ENCODE data around the gene CATSPERD. TPM values are rescaled to one million over a fixed set of nuclear protein-coding genes. Genes with fewer than 3 reads are reported as not detected.

The CATSPERD gene
- total RNA-seq, 1 experiment from 2014 or later, result 0.50 TPM

- DNase-seq (ENCODE audit: low spot score), result no peak
- Mint-ChIP-seq H3K36me3 (peaks cover 52% of the 10 kb centered on the region), H3K27me3 (ENCODE audit: low read depth) (no peaks in the 10 kb centered on the region), H3K4me3 (no peak overlapping the region), H3K9me3 (no peaks in the 10 kb centered on the region), H3K27ac (peak overlapping the region; percentile 32; the same call in 1 of the 2 replicates), H3K4me1 (0 out of 2 replicates have a peak, but pooled peaks cover 3% of the 10 kb centered on the region)
- ChIA-PET POLR2A (no interaction called here), CTCF (interaction anchor here (1.9 to 2.1 kb wide), 2 partner anchors 7 to 10 kb away, joined by 7 to 8 read pairs; partner anchors contain the start of gene RPL36)
- no peak for TF ChIP-seq TCF7 (CRISPR knock-in tag; IDR thresholded peaks at IDR 0.05; ENCODE audit: low read depth)
- TF ChIP-seq ZNF121 (CRISPR knock-in tag; IDR thresholded peaks at IDR 0.05), result 0 out of 2 replicates have a peak, but pooled peaks have one; percentile 27
- ATAC-seq, result no peak
These were observed 23.2 kb upstream of the CATSPERD start for GRCh38 chr19:5697022-5697889.

DNA sequence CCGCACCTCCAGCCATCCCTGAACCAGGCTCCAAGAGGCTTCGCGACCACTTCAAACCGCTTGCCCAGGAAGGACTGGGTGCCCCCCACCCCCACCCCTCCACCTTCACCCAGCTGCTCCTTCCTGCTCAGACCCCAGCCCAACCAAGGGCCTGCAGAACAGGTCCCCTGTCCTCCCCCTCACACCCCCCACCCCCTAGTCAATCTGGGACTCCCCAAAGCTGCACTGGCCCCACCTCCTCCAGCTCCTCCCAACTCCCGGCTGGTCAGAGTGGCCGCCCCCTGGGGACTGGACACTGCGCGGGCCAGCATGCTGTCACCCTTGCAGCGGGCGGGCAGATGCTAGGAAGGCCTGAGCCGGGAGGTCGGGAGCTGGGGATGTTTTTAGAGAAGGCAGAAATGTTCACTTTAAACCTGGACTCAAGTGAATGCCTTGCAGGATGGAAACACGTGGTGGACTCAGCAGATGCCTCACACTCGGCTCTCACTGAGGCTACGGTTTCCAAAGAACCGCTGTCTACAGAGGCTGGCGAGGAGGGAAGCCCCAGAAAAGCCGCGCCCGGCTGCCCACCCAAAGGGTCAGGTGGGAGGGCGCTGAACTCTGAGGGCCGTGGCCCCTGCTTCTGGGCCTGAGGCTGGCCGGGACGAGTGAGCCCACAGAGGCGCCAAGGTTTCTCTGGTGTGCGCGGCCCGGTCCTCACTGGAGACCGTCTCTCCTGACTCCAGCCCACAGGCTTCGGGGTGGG is 22.4 kb upstream of the CATSPERD start:
- H3K4me1 Mint-ChIP-seq, result no peaks in the 10 kb centered on the region
- POLR2A ChIA-PET, result no interaction called here
- no peaks in the 10 kb centered on the region for H3K27me3 Mint-ChIP-seq (ENCODE audit: low read depth)
- no peak overlapping the region for H3K27ac Mint-ChIP-seq
- peaks cover 50% of the 10 kb centered on the region for H3K36me3 Mint-ChIP-seq
- TF ChIP-seq HMGA2 (CRISPR knock-in tag; IDR thresholded peaks at IDR 0.05), result no peak
- no peak for TF ChIP-seq GABPB1 (CRISPR knock-in tag; IDR thresholded peaks at IDR 0.05)
- TF ChIP-seq ZNF232 (CRISPR knock-in tag; IDR thresholded peaks at IDR 0.05), result no peak
- TF ChIP-seq GRHL2 (CRISPR knock-in tag; IDR thresholded peaks at IDR 0.05; ENCODE audit: insufficient replicate concordance, severe bottlenecking), result no peak
- TF ChIP-seq, protein P1, sequence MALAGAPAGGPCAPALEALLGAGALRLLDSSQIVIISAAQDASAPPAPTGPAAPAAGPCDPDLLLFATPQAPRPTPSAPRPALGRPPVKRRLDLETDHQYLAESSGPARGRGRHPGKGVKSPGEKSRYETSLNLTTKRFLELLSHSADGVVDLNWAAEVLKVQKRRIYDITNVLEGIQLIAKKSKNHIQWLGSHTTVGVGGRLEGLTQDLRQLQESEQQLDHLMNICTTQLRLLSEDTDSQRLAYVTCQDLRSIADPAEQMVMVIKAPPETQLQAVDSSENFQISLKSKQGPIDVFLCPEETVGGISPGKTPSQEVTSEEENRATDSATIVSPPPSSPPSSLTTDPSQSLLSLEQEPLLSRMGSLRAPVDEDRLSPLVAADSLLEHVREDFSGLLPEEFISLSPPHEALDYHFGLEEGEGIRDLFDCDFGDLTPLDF (CRISPR knock-in tag; IDR thresholded peaks at IDR 0.05), result no peak
- TF ChIP-seq GTF2I (CRISPR knock-in tag; conservative IDR thresholded peaks at IDR 0.05), result no peak
- TF ChIP-seq AR (CRISPR knock-in tag; IDR thresholded peaks at IDR 0.05), result no peak
- TF ChIP-seq ZNF532 (CRISPR knock-in tag; IDR thresholded peaks at IDR 0.05; ENCODE audit: borderline replicate concordance), result no peak
- ATAC-seq, result no peak
- DNase-seq (ENCODE audit: low spot score), result no peak
- H3K9me3 Mint-ChIP-seq, result peaks cover under 1% of the 10 kb centered on the region; the same call in 1 of the 2 replicates
- no peak overlapping the region for H3K4me3 Mint-ChIP-seq
- CTCF ChIA-PET, result interaction anchor here (1.9 to 2.1 kb wide), 2 partner anchors 8 to 11 kb away, joined by 7 to 8 read pairs; partner anchors contain the start of gene RPL36
